Stimulated activated CD4-positive, alpha-beta T cell treated with anti-CD3 and anti-CD28 coated beads, TNF-alpha, amount 100 ng/mL, for 4 hours (primary cell): ENCODE results near the gene BCL11B.
A peak's percentile ranks its signal among the peaks of the same experiment; 100 is the strongest.

ENCODE experiments used
- DNase-seq, 3 experiments: peaks; one replicate each; pipeline ENCODE4 v3.0.0-alpha.2; 2020; ENCODE audit warnings: low read depth in 3 of 3

The BCL11B gene

DNA sequence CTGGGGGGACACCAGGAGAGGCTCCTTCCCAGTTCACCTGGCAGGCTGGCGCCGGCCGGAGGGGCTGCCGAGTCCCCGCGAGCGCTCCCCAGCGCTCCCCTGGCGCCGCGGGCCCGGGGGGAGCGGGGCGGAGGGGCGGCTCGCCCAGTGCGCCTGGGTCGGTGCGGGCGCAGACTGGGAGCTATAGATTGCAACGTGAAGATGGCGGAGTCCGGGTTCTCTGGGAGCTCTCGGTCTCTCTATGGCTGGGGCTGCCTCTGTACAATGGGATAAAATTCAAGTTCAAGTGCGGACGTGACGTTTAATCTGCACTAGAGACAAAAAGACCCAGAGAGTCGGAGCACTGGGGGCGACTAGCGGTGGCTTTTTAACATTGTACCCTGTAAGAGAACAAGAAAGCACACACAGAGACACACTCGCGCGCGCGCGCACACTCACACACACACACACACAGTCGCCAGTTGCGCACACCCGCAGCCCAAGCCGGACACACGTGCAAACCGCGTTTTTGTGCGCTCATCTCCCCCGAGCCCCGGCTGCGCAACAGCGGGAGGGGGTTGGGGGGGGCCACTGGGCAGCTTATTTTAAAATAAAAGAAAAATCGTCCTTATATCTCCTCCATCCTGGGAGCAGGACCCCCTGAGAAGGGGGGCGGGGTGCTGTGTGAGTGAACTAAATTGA lies at the start of gene BCL11B:
Gene BCL11B (minus strand): TSS at position 247 of the 681 bp plus-strand sequence. CDS start 979 bp downstream, outside the sequence.
- peak in 2 of 3 experiments; percentile 80 to 84 for DNase-seq

DNA sequence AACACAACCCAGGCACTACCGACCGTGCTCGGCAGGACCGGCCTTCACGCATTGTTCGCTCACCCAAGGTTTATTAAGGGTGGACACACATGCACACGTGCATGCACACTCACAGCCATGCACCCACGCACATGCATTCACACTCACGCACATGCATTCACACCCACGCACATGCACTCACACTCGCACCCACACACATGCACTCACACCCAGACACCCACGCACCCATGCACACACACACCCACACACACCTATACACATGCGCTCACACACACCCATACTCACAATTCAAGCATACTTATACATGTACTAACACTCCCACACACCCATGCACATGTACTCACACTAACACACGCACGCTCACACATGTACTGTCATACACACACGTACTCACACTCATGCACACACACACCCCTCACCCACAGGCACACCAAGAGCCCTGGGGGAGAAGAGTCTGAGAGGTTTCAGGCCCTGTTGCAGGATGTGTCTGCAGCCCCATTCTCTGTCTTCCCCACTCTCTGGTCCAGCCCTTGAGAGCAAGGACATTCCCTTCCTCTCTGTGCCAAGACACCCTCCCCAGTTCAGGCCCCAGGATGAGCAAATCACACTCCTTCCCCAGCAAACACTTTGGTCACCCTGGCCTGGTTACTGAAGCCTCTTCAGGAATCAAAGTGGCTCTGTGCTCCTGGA lies 49.4 kb upstream of the BCL11B start:
- no peak for DNase-seq

GRCh38 chr14:99320621-99321235 lies 48.7 kb upstream of the BCL11B start:
- no peak for DNase-seq

- peak; percentile 40 to 55 (median 41) for DNase-seq
These were observed 48.1 kb upstream of the BCL11B start for GRCh38 chr14:99320105-99320572.

DNA sequence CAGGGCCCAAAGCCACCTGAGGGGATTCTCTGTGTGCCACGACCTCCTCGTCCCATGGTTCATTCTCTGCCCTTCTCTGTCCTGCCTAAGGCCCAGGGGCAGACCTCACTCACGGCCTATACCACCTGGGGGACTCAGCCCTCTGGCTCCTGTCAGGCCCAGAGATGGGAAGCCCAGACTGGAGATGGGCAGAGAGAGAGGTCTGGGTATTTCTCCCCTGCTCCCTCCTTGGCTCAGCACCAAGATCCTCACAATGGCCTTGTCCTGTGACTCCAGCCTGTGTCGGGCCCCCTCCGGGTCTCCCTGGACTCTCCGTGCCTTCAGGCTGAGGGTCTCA lies 46.9 kb upstream of the BCL11B start:
- DNase-seq = no peak

DNA sequence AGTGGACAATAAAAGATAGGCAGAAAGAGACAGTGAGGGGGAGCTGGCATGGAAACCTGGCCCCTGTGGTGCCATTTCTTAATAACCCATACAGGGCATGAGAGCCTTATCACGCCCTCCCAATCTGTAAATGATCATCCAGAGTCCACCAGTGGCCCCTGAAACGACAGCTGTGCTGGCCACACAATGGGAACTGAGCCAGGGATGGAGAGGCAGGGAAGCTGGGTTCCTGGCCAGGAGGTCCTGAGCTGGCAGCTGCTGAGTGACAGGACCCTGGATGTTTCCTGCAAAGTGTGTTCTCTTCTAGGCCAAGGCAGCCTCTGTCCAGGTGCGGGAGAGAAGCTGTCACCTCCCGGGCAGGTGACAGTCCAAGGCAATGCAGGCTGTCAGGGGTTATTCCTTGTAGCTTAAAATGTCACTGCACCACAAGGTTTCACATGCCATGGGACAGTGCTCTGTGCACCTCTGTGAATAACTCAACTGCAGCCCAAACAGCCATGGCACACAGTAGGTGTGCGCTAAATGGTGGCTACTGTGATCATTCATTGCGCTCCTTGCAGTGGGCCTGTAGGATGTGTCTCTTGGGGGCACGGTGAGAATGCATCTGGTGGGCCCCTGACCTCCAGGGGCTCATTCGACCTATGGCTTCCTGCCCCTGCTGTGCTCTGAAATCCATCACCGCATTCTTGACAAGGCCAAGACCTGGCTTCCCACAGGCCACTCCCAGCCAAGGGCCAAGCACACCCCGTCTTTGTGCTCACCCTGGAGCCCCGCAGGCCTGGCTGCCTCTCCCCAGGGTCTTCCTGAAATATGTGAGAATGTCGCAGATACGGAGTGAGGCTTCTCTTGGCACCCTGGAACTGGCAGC lies 46.3 kb upstream of the BCL11B start:
- no peak for DNase-seq

GRCh38 chr14:99317231-99318090 lies 45.5 kb upstream of the BCL11B start:
- no peak for DNase-seq

DNA sequence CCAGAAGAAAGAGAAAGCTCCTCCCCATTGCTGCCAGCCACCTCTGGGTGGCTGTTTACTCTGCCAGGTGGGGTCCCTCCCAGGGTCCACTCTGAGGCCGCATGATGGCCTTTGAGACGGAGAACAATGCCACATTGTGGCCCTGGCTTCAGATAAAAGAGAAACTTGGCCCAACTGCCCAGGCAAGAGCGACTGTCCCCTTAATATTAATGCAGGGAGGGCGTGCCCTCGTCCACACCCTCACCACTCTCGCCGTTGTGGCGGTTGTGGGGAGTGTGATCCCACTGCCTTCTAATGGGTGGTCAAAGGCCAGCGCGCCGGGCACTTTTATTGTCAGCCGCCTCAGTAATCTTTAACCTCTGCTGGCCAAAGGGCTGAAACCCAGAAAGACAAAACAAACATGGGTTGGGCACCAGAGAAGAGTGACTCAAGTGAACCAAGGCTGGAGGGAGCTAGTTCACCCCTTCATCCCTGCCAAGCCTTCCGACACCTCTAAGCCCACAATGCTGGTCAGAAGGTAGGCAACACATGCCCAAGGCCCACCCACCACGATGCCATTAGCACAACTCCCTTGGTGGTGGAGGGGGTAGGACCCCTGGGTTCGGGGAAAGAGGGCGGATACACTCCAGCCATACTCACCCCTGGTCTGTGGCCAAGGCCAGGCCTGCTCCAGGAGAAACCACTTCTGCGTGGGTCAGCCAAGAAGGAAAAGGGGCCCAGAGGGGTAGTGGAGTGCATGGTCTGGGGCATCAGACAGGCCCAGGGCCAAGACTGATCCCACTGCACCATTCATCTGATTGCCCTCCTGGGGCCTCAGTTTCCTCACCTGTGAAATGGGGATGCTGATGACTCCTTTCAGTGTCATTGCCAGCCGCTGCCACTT lies 44.5 kb upstream of the BCL11B start:
- DNase-seq = no peak

GRCh38 chr14:99315197-99315596 lies 43.2 kb upstream of the BCL11B start:
- DNase-seq = no peak

DNA sequence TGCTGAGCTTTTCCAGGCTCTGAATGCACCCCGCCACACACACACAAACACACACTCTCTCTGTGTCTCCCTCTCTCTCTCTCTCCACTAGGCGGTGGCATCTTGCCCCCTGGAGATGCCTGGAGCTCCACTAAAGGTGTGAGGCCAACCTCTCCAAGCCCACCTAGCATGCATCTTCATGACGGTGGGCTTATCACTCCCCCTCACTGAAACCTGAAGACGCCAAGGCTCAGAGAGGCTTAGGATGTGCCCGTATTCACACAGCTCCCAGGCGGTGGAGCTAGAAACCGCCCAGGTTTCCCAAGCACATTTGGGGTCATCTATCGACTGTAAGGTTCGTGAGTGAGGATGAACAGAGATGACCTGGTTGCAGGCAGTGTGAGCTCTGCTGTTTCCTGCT lies 42.6 kb upstream of the BCL11B start:
- no peak for DNase-seq

- DNase-seq = no peak
These were observed 41.2 kb upstream of the BCL11B start for GRCh38 chr14:99313234-99313633.

- DNase-seq = no peak
These were observed 40.1 kb upstream of the BCL11B start for GRCh38 chr14:99312106-99312505.

DNA sequence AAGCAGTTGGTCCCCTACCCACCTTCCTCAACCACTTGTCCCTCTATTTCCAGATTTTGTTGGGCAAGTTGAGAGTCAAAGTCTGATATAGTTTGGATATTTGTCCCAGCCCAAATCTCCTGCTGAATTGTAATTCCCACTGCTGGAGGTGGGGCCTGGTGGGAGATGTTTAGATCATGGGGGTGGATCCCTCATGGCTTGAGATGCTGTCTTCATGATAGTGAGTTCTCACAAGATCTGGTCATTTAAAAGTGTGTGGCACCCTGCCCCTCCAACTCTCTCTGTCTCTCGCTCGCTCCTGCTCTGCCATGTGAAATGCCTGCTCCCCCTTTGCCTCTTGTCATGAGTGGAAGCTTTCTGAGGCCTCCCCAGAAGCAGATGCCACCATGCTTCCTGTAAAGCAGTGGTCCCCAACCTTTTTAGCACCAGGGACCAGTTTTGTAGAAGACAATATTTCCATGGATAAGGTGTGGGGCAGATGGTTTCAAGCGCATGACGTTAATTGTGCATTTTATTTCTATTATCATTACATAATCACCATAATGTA lies 37.3 kb upstream of the BCL11B start:
- DNase-seq = no peak

GRCh38 chr14:99304208-99304607 lies 32.2 kb upstream of the BCL11B start:
- DNase-seq = no peak

- no peak for DNase-seq
These were observed 28.2 kb upstream of the BCL11B start for GRCh38 chr14:99300190-99300589.

GRCh38 chr14:99296517-99296916 lies 24.5 kb upstream of the BCL11B start:
- DNase-seq = no peak

- DNase-seq = no peak
These were observed 17.6 kb upstream of the BCL11B start for GRCh38 chr14:99289394-99290189.

- no peak for DNase-seq
These were observed 17.0 kb upstream of the BCL11B start for GRCh38 chr14:99288948-99289347.
